Skin of body (tissue), 2 donors: ENCODE results near the gene METTL21C. TPM values are rescaled to one million over a fixed set of nuclear protein-coding genes. Genes with fewer than 3 reads are reported as not detected.

Source experiments
- DNase-seq: peaks from one replicate; lab custom pipeline; 2025; lab: John Stamatoyannopoulos, UW
- total RNA-seq: library from RNA; depleted of rRNA; stranded (reverse); fragments of >200 nt; gene quantifications from one replicate; pipeline ENCODE4 v1.2.3, GENCODE V29; 2014

Gene METTL21C
- total RNA-seq: 3.0 TPM

GRCh38 chr13:102694937-102695336, at the start of gene METTL21C:
Gene METTL21C (minus strand): TSS chr13:102695044. CDS start chr13:102694498, 546 bp downstream.
- no peak for DNase-seq

DNA sequence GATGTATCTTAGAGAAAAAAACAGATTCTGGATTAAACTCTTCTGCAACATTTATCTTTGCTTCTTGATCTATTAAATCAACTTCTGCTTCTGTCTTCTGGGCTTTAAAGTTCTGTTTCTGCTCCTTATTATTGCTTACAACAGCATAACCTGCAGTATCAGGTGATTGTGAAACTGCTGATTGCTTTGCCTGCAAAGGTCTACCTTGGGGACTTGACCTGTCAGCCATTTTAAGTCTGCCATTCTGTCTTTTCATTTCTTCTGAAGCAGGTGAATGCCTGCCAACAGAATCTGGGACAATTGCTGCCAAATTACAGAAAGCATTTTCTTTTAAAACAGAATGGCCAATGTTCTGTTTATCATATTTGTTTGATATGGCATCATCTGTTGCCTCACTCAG, 47.7 kb upstream of the METTL21C start:
- no peak for DNase-seq

- DNase-seq: no peak
Observed at GRCh38 chr13:102742101-102742500, 47.3 kb upstream of the METTL21C start.

GRCh38 chr13:102729560-102730270, 34.9 kb upstream of the METTL21C start:
- DNase-seq: peak; percentile 17

DNA sequence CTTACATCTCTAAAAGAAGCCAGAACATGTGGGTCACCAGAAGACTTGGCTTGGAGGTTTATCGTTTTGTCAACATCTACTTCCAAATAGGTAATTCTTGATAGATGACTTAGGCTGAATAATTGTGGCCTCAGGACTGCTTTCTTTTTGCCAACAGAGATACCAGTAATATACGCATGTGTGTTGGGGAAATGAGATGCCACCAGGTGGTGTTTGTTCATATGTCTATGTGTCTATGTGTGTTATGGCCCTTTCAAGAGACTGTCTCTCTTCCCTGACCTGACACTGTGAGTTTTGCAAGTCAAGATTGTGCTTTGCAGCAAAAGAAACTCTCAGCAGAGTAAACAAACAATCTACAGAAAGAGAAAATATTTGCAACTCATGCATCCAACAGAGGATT, 31.6 kb upstream of the METTL21C start:
- no peak for DNase-seq

DNA sequence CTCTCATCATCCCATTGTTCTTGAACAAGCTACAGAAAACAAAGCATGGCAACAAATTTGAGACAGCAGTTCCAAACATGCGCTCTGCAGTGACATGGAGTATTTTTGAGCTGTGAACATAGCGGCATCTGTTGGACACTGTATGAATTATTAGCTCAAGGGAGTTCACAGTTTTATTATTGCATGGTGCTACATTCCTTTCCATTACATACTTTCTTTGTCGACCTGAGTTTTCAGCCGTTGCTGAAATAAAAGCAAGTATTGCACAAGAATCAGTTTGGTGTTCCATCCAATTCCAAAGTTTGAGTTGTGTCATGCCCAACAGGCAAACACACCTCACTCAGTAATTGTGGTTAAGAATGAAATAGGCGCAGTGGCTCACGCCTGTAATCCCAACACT, 30.1 kb upstream of the METTL21C start:
- peak; percentile 66 for DNase-seq

GRCh38 chr13:102721800-102722231, 27.0 kb upstream of the METTL21C start:
- no peak for DNase-seq

- no peak for DNase-seq
Observed at GRCh38 chr13:102718746-102719145, 23.9 kb upstream of the METTL21C start.

DNA sequence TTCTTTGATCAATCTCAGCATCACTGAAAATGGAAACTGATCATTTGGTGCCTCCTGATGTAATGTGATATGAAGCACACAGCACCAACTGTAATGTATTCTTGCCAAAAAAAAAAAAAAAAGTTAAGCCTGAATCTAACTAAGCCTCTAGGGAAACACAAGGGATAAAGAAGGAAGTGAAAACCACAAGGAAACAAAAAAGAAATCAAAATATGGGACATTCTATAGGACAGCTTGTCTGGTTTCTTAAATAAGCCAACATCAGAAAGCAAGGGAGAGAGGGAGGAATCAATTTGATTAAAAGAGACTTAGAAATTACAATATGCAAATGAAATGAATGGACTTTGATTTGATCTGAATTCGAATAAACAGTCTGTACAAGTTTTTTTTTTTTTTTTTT, 20.6 kb upstream of the METTL21C start:
- no peak for DNase-seq

DNA sequence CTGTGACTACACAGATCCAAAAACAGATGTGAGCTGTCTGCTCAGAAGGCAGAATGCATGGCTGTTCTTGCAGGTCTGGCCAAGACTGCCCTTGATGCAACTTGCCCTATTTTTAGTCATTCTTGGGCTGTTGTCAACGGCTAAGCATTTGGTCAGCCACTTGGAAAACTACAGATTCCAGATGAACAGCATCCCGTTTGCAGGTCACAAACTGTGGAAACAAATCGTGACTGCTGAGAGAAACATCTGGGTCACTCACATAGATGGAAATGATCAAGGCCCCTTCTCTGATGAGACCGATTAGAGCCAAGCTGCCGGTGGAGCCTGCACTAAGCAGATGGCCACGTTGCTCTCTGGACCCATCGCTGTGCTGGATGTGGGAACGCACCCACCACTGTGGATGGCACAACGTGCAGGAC, 15.4 kb upstream of the METTL21C start:
- no peak for DNase-seq

DNA sequence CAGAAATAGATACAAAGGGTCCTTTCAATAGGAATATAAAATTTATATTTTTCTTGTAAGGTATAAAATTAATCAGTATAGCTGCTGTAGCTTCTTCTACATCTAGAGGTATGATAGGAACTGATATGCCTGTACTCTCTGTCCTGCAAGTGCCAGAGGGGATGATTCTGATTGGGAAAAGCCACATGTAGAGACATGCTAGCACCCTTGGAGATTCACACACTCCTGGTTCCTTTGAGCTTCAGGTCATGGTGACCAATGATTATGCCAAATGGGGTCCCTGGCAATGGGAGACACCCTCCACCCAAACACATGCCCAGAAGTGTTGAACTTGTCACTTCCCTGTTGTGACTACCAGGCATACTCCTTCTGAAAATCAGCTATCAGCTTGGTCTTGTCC, 14.7 kb upstream of the METTL21C start:
- DNase-seq: no peak

DNA sequence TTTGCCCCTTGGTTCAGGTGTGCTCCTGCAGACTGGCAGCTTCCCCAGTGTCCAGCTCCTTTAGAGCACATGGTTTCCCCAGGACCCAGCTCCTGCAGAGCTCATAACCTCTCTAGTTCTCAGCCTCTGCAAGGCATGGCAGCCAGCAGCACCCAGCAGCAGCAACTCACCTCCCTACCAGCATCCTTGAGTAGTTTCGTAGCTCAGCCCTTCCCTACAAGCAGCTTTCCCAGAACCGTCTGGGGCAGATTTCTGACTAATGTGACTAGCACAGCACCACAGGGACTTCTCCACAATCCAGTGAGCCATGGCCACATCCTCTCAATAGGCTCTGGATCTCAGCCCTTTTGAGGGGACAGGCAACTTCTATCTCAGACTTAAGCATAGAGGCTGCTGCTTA, 14.1 kb upstream of the METTL21C start:
- no peak for DNase-seq

- DNase-seq: no peak
Observed at GRCh38 chr13:102708211-102708610, 13.4 kb upstream of the METTL21C start.

GRCh38 chr13:102707467-102707866, 12.6 kb upstream of the METTL21C start:
- DNase-seq: peak; percentile 79

- DNase-seq: no peak
Observed at GRCh38 chr13:102704238-102705058, 9.6 kb upstream of the METTL21C start.

DNA sequence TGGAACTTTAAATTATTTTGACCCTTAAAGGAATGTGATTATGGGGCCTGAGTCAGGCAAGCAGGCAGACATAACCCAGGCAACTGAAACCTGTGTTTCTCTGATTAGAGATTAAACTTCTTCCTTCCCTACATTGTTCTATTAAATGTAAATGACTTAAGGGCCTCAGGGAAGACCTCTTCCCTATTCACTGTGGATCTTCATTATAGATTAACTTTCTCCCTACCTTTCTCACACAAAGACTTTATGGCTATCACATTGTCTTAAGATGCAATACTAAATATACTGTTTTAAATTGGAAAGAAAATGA, 8.8 kb upstream of the METTL21C start:
- DNase-seq: no peak

GRCh38 chr13:102702965-102703725, 8.3 kb upstream of the METTL21C start:
- DNase-seq: peak; percentile 16

GRCh38 chr13:102701331-102701730, 6.5 kb upstream of the METTL21C start:
- no peak for DNase-seq

GRCh38 chr13:102700088-102701031, 5.5 kb upstream of the METTL21C start:
- DNase-seq: peak; percentile 68

GRCh38 chr13:102699504-102699903, 4.7 kb upstream of the METTL21C start:
- no peak for DNase-seq

DNA sequence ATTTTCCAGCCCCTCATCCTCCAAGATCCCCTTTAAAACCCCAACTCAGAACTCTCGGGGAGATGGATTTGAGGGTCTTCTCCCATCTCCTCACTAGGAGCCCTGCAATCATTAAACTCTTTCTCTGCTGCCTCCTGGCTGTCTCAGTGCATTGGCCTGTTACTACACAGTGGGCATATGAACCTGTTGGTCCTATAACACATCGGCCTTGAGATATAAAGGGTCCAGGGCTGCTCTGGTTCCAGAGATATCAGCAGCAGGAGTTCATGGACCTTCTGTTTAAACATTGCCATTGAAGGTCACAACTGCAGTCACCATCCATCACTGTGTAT, 3.8 kb upstream of the METTL21C start:
- DNase-seq: no peak
